AG09309 (cell line): ENCODE measurements around the gene METAP1D.

Source experiments
- DNase-seq: peaks from one replicate; pipeline ENCODE4 v3.0.0-alpha.2; 2010; ENCODE audit warnings: low read depth
- H3K4me3 ChIP-seq: 2 replicates; pipeline ENCODE4 v1.5.1; 2011; ENCODE audit warnings: mild to moderate bottlenecking, low read depth, low read length, moderate library complexity; ENCODE audit not compliant: control insufficient read depth
- TF ChIP-seq, protein P1 (sequence below): IDR thresholded peaks from 2 replicates; pipeline ENCODE4 v1.5.1; 2011; ENCODE audit warnings: mild to moderate bottlenecking, low read depth, low read length, inconsistent platforms; ENCODE audit not compliant: insufficient read depth, control insufficient read depth; ENCODE audit errors: missing control alignments

Gene METAP1D

DNA sequence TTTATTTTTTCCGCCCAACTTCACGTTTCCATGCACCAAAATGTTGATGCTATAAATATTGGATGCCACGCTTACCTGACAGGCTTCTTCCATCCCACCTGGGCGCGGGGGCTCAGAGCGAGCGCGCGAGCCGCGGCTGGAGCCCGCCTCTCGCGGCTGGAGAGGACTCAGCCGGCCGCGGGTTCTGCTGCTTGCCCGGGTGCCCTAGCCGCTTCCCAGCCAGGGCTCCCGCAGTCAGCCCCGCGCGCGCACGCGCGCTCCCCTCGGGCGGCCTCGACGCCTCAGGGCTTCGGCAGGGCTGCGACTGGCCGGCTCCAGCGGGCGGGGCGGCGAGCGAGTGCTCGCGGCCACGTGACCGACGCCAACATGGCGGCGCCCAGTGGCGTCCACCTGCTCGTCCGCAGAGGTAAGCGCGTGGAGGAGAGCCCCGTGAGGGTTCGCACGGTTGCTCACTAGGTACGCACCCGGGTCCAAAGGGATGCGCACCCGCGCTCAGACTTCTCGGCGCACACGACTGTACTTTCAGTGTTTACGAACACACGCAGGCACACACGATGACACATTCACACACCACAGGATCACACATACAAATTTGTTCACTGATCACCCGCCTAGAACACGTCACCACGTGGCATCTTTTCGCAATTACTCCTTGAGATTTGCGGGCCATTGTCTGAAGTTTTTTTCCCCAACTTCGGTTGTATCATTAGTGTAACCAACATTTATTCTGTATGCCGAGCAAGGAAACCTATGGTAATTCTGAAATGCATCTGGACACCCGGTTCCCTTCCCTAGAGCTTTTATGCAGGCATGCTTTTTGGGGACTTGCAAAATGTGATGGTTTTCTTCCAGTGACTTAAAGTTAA lies at the start of gene METAP1D:
Gene METAP1D (plus strand): TSS at position 350 of the 866 bp plus-strand sequence. CDS start 17 bp downstream, at position 367.
- peak; percentile 51 for DNase-seq
- H3K4me3 ChIP-seq = peak within 1 kb of the TSS; percentile 90
- TF ChIP-seq, protein P1, sequence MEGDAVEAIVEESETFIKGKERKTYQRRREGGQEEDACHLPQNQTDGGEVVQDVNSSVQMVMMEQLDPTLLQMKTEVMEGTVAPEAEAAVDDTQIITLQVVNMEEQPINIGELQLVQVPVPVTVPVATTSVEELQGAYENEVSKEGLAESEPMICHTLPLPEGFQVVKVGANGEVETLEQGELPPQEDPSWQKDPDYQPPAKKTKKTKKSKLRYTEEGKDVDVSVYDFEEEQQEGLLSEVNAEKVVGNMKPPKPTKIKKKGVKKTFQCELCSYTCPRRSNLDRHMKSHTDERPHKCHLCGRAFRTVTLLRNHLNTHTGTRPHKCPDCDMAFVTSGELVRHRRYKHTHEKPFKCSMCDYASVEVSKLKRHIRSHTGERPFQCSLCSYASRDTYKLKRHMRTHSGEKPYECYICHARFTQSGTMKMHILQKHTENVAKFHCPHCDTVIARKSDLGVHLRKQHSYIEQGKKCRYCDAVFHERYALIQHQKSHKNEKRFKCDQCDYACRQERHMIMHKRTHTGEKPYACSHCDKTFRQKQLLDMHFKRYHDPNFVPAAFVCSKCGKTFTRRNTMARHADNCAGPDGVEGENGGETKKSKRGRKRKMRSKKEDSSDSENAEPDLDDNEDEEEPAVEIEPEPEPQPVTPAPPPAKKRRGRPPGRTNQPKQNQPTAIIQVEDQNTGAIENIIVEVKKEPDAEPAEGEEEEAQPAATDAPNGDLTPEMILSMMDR = no peak

DNA sequence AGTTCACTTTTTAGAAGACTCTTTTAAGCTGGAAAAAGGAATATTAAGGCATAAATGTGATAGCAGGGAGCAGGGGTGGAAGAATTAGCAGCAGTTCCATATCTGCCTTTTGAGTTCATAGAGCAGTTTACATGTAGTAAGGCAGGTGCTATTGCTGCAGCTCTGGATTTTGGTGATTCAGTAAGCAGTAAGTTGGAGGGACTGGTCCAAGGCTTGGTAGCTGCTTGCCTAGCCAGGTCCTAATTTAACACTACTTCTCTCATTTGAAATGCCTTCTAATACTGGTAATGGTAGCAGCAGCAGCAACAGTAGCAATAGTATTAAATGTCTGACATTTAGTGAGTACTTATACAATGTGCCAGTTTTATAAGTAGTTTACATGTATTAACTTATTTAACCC lies 47.5 kb upstream of the METAP1D start:
- TF ChIP-seq, protein P1 = no peak
- no peak for DNase-seq

DNA sequence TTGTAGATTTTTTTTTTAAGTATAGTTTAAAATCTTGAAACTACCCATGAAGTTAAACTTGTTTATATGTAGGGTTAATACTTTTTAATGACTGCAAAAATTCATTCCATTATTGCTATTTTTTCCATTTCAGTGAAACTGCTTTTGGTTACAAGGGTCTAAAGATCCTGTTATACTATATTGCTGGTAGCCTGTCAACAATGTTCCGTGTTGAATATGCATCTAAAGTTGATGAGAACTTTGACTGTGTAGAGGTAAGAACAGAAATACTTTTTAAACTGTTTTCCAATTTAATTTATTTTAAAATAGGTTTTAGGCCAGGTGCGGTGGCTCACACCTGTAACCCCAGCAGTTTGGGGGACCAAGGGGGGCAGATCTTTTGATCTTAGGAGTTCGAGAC lies 47.0 kb upstream of the METAP1D start:
- no peak for DNase-seq
- TF ChIP-seq, protein P1 = no peak
- no peak overlapping the region for H3K4me3 ChIP-seq

More for the DNA sequence above, 47.5 kb upstream of the METAP1D start:
- H3K4me3 ChIP-seq = no peak overlapping the region

DNA sequence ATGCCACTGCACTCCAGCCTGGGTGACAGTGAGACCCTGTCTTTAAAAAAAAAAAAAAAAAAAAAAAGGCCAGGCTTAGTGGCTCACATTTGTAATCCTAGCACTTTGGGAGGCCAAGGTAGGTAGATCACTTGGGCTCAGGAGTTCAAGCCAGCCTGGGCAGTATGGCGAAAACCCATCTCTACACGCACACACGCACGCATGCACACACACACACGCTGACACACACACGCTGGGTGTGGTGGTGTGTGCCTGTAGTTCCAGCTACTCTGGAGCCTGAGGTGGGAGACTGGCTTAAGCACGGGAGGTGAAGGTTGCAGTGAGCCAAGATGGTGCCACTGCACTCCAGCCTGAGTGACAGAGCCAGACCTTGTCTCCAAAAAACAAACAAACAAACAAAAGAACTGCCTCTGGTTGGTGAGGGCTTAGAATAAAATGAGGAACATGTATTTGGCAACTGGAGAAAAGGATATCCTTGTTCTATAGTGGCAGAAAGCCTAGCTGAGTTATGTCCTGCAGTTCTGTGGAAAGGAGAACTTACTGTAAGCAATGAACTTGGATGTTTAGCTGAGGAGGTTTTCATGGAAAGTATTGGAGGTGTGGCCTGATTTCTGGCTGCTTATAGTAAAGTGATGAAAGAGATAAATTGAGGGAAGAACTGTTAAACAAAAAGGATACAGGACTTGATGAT lies 43.5 kb upstream of the METAP1D start:
- DNase-seq = no peak
- TF ChIP-seq, protein P1 = no peak

DNA sequence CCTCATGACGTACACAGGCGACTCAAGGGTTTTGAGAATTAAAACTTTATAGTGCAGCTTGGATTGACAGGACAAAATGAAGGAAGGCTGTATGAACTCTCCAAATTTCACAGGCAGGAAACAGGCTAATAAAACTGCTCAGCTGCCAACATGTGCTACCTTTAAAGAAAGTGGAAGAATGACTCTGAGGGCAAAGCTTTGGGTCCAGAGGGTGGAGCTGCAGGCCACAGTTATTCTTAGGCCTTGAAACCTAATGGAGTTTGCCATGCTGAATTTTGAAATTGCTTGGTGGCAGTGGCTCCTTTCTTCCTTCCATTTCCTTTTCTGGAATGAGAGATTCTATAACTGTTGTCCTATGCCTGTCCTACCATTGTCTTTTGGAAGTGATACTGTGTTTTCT lies 42.7 kb upstream of the METAP1D start:
- TF ChIP-seq, protein P1 = peak; percentile 45
- H3K4me3 ChIP-seq = no peak overlapping the region
- DNase-seq = peak; percentile 5

More for the DNA sequence above, 43.5 kb upstream of the METAP1D start:
- no peak overlapping the region for H3K4me3 ChIP-seq

DNA sequence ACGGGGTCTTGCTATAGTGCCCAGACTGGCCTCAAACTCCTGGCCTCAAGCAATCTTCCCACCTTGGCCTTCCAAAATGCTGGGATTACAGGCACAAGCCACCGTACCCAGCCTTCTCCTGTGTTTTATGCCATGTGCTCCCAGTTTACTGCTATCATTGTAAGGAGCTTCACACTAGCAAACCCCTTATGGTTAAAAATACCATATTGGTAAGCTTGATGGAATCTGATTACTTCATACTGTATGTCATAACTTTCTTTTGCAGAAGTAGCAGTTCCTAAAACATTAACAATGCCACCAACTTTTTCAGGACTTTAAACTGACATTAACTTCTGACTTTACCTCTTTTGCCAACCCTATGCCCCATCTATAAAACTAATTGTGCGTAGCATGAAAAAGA lies 41.3 kb upstream of the METAP1D start:
- no peak overlapping the region for H3K4me3 ChIP-seq
- DNase-seq = peak; percentile 44
- TF ChIP-seq, protein P1 = no peak
